MM.1S (cell line): Measurements from ENCODE around the gene TNFAIP3.

ENCODE experiments used
- EZH2 ChIP-seq: fragments of 300-600 bp; sonication (generic); optimal IDR thresholded peaks from 2 replicates; pipeline ENCODE3; 2017; ENCODE audit warnings: low read depth, mild to moderate bottlenecking, antibody characterized with exemption, low read length, mixed read lengths
- TF ChIP-seq, protein P1 (sequence below): fragments of 300-600 bp; sonication (generic); IDR thresholded peaks from 2 replicates; pipeline ENCODE4 v1.5.1; 2016; ENCODE audit warnings: antibody characterized with exemption, low read length, mixed read lengths

DNA sequence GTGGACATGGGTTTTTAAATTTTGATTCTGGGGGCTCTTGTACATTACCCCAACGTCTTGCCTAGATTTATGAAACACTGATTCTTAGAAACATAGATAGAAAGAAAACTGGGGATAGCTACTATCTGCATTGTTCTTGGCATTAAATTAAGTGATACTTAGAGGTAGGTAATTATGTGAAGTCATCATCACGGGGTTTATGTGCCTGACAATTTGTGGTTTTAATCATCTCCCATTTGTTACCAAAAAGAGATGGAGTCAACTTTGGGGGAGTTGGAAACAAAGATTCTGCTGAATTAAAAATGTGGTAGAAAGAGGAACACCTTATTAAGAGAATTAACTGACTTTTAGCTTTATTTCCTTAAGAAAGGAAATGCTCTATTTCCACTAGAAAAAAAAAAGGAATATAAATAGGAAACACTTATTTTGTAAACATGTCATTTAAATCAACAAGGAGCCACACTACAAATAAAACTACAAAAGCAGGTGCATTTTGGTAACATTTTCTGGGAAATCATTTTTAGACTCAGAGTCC, 5.6 kb downstream of the TNFAIP3 start:
- no peak for TF ChIP-seq EZH2
- TF ChIP-seq, protein P1, sequence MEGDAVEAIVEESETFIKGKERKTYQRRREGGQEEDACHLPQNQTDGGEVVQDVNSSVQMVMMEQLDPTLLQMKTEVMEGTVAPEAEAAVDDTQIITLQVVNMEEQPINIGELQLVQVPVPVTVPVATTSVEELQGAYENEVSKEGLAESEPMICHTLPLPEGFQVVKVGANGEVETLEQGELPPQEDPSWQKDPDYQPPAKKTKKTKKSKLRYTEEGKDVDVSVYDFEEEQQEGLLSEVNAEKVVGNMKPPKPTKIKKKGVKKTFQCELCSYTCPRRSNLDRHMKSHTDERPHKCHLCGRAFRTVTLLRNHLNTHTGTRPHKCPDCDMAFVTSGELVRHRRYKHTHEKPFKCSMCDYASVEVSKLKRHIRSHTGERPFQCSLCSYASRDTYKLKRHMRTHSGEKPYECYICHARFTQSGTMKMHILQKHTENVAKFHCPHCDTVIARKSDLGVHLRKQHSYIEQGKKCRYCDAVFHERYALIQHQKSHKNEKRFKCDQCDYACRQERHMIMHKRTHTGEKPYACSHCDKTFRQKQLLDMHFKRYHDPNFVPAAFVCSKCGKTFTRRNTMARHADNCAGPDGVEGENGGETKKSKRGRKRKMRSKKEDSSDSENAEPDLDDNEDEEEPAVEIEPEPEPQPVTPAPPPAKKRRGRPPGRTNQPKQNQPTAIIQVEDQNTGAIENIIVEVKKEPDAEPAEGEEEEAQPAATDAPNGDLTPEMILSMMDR, result no peak
